ENCODE measurements around the gene ENPP7. TPM values are rescaled to one million over a fixed set of nuclear protein-coding genes. Genes with fewer than 3 reads are reported as not detected.

Gene ENPP7
- not detected for total RNA-seq

GRCh38 chr17:79730769-79731483 is at the start of gene ENPP7:
Gene ENPP7 (plus strand): TSS chr17:79730943. CDS start chr17:79731140, 197 bp downstream.
- no peaks in the 10 kb centered on the region for H3K27me3 ChIP-seq
- H3K36me3 ChIP-seq (replicated peaks in 1 of 2; ENCODE audit: insufficient read depth in 1 of 2, low read depth in 2 of 2) = no peaks in the 10 kb centered on the region
- H3K4me1 ChIP-seq = peaks cover 10% of the 10 kb centered on the region
- TF ChIP-seq CTCF (IDR thresholded peaks at IDR 0.05) = no peak
- intact Hi-C loops (cut with DNase I) = no loop called here
- H3K27ac ChIP-seq = no peak within 1 kb of the TSS
- ATAC-seq (no peak), DNase-seq (no peak)
- no peak within 1 kb of the TSS for H3K4me3 ChIP-seq
- WGBS, 2 donors = 76 to 88% methylated on average over 5 to 32 of the region's 33 CpGs
- no peaks in the 10 kb centered on the region for H3K9me3 ChIP-seq

- Histone ChIP-seq H3K27ac (no peak overlapping the region), H3K27me3 (no peaks in the 10 kb centered on the region), H3K9me3 (no peaks in the 10 kb centered on the region), H3K4me1 (no peaks in the 10 kb centered on the region), H3K4me3 (no peak overlapping the region), H3K36me3 (replicated peaks in 1 of 2; ENCODE audit: insufficient read depth in 1 of 2, low read depth in 2 of 2) (no peaks in the 10 kb centered on the region)
- no peak for DNase-seq
- no peak for ATAC-seq
- WGBS, 2 donors = 38 to 64% methylated on average over 3 to 12 of the region's 14 CpGs
- intact Hi-C loops (cut with DNase I) = no loop called here
- TF ChIP-seq CTCF (IDR thresholded peaks at IDR 0.05) (no peak), POLR2A (IDR thresholded peaks at IDR 0.05) (no peak)
Measured at GRCh38 chr17:79681101-79681621, 49.6 kb upstream of the ENPP7 start.

- H3K27me3 ChIP-seq = no peaks in the 10 kb centered on the region
- no peak for DNase-seq
- no peak for ATAC-seq
Measured at GRCh38 chr17:79681628-79682261, 49.0 kb upstream of the ENPP7 start.

GRCh38 chr17:79683365-79683764 is 47.4 kb upstream of the ENPP7 start:
- no peak for TF ChIP-seq POLR2A (IDR thresholded peaks at IDR 0.05)
- no peak for TF ChIP-seq CTCF (IDR thresholded peaks at IDR 0.05)
- no peaks in the 10 kb centered on the region for H3K9me3 ChIP-seq
- DNase-seq (no peak), ATAC-seq (no peak)
- no peaks in the 10 kb centered on the region for H3K27me3 ChIP-seq
- no peaks in the 10 kb centered on the region for H3K36me3 ChIP-seq (replicated peaks in 1 of 2; ENCODE audit: insufficient read depth in 1 of 2, low read depth in 2 of 2)
- H3K27ac ChIP-seq = no peak overlapping the region
- no peak overlapping the region for H3K4me3 ChIP-seq
- intact Hi-C loops (cut with DNase I) = no loop called here
- 56 to 62% methylated on average over 12 of the region's 12 CpGs for WGBS, 2 donors
- H3K4me1 ChIP-seq = no peaks in the 10 kb centered on the region

More at GRCh38 chr17:79681628-79682261, 49.0 kb upstream of the ENPP7 start:
- intact Hi-C loops (cut with DNase I) = no loop called here
- Histone ChIP-seq H3K9me3 (no peaks in the 10 kb centered on the region), H3K27ac (no peak overlapping the region), H3K36me3 (replicated peaks in 1 of 2; ENCODE audit: insufficient read depth in 1 of 2, low read depth in 2 of 2) (no peaks in the 10 kb centered on the region), H3K4me1 (no peaks in the 10 kb centered on the region), H3K4me3 (no peak overlapping the region)
- no peak for TF ChIP-seq CTCF (IDR thresholded peaks at IDR 0.05)
- WGBS, 2 donors = 50 to 59% methylated on average over 7 to 8 of the region's 9 CpGs
